Measurements from ENCODE around the gene HORMAD1. TPM values are rescaled to one million over a fixed set of nuclear protein-coding genes. Genes with fewer than 3 reads are reported as not detected.
A peak's percentile ranks its signal among the peaks of the same experiment; 100 is the strongest.
"Not testable (repeated sequence)": the region's sequence is repeated elsewhere in the genome, so short reads cannot be mapped to it uniquely, and the experiment has no call there.

The HORMAD1 gene
- total RNA-seq, 2 donors from 2014 or later: not detected

DNA sequence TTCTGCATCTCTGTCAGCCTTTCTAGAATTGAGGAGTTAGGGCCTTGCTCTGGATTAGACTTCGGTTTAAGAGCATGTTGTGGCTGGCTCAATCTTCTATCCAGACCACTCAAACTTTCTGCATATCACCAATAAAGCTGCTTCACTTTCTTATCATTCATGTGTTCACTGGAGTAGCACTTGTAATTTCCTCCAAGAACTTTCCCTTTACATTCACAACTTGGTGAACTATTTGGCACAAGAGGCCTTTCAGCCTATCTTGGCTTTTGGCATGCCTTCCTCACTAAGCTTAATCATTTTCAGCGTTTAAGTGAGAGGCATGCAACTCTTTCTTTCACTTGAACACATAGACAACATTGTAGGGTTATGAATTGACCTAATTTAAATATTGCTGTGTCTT lies 3.6 kb upstream of the HORMAD1 start:
- no peaks in the 10 kb centered on the region for H3K36me3 Mint-ChIP-seq (ENCODE audit: low read depth)
- ATAC-seq (replicated peaks): no peak
- no peak overlapping the region for H3K4me3 Mint-ChIP-seq
- no peaks in the 10 kb centered on the region for H3K9me3 Mint-ChIP-seq
- H3K27me3 Mint-ChIP-seq: no peaks in the 10 kb centered on the region
- no peak overlapping the region for H3K27ac Mint-ChIP-seq
- no peaks in the 10 kb centered on the region for H3K4me1 Mint-ChIP-seq

DNA sequence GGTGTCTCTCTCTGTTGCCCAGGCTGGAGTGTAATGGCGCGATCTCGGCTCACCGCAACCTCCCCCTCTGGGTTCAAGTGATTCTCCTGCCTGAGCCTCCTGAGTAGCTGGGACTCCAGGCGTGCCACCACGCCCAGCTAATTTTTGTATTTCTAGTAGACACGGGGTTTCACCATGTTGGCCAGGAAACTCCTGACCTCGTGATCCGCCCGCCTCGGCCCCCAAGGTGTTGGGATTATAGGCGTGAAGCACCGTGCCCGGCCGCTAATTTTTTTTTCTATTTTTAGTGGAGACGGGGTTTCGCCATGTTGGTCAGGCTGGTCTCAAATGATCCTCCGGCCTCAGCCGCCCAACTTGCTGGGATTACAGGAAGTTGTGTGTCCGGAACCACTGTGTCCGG lies 597 bp downstream of the HORMAD1 start:
- no peak for ATAC-seq (replicated peaks)
- H3K36me3 Mint-ChIP-seq (ENCODE audit: low read depth): no peaks in the 10 kb centered on the region
- H3K27ac Mint-ChIP-seq: no peak overlapping the region
- no peaks in the 10 kb centered on the region for H3K27me3 Mint-ChIP-seq
- H3K4me1 Mint-ChIP-seq: no peaks in the 10 kb centered on the region
- H3K9me3 Mint-ChIP-seq: no peaks in the 10 kb centered on the region
- no peak overlapping the region for H3K4me3 Mint-ChIP-seq

DNA sequence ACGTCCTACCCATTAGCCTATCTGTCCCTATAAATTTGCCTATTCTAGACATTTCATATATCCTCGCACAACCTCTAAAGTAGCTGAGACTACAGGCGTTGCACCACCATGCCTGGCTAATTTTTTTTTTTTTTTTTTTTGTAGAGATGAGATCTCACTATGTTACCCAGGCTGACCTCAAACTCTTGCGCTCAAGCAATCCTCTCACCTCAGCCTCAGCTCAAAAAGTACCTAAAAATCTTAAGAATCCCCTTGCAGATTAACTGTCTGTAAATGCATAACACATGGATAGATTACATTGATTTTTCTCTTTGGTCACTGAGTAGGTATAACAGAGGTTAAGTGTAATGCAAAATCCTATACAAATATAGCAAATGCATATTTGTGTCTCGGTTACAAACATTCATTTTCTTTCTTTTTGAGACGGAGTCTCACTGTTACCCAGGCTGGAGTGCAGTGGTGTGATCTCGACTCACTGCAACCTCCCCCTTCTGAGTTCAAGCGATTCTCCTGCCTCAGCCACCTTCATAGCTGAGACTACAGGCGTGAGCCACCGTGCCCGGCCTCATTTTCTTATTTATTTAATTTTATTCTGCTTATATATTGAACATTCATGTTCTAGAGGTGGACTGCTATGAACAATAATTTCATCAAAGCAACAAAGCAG lies 2.3 kb downstream of the HORMAD1 start:
- no peaks in the 10 kb centered on the region for H3K36me3 Mint-ChIP-seq (ENCODE audit: low read depth)
- no peaks in the 10 kb centered on the region for H3K4me1 Mint-ChIP-seq

DNA sequence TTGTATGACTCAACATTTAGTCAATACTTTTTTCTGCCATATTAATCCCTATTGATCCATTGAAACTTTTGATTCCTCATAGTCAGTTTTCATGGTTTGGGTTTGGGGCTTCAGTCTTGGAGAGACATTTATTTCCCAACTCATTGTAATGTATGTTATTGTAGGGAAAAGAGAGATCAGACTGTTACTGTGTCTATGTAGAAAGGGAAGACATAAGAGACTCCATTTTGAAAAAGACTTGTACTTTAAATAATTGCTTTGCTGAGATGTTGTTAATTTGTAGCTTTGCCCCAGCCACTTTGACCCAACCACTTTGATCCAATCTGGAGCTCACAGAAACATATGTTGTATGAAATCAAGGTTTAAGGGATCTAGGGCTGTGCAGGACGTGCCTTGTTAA lies 11.7 kb downstream of the HORMAD1 start:
- H3K36me3 Mint-ChIP-seq (ENCODE audit: low read depth); H3K9me3 Mint-ChIP-seq; H3K27ac Mint-ChIP-seq; H3K4me3 Mint-ChIP-seq; ATAC-seq (replicated peaks); H3K4me1 Mint-ChIP-seq; H3K27me3 Mint-ChIP-seq: not testable (repeated sequence)

More for the DNA sequence above, 2.3 kb downstream of the HORMAD1 start:
- Mint-ChIP-seq H3K9me3 (no peaks in the 10 kb centered on the region), H3K27ac (no peak overlapping the region), H3K27me3 (no peaks in the 10 kb centered on the region), H3K4me3 (no peak overlapping the region)
- no peak for ATAC-seq (replicated peaks)

DNA sequence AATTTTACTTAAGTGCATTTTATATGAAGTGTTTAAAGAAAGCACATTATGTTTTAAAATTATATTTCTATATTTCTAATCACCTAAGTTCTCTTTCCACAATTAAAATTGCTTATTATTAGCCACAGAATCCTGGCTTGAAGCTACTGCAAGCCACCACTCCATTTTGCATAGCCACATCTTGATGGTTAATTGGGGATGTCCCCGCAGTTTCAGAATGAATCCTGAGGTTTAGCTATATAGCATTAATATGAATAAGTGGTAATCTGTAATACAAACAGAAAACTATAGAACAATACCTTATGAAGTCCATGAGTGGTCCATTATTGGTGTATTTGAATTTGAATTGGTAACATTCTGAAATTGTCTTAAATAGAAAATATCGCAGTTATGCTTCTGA lies 12.1 kb downstream of the HORMAD1 start:
- Mint-ChIP-seq H3K4me1 (no peaks in the 10 kb centered on the region), H3K4me3 (no peak overlapping the region), H3K36me3 (ENCODE audit: low read depth) (no peaks in the 10 kb centered on the region), H3K27ac (no peak overlapping the region), H3K27me3 (no peaks in the 10 kb centered on the region), H3K9me3 (no peaks in the 10 kb centered on the region)
- peak; percentile 97 for ATAC-seq (replicated peaks)

DNA sequence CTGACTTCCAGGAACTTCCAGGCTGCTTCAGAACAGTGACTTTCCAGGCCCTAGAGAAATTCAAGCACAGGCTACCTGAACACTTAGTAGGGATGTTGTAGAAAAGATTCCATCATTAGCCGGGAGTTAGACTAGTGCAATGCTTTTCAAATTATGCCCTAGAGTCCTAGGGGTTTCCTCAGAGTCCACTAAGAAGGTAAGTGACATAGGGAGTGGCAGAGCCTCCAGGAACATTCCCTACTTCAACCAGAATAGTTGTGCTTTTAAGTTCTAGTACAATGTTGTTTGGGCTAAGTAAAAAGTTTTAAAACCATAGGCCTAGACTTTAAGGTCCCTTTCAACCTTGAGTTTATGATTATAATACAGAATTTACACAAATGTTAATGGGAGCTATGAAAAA lies 14.6 kb downstream of the HORMAD1 start:
- H3K9me3 Mint-ChIP-seq: no peaks in the 10 kb centered on the region
- no peak for ATAC-seq (replicated peaks)
- no peaks in the 10 kb centered on the region for H3K27me3 Mint-ChIP-seq
- no peaks in the 10 kb centered on the region for H3K36me3 Mint-ChIP-seq (ENCODE audit: low read depth)
- no peak overlapping the region for H3K27ac Mint-ChIP-seq
- H3K4me3 Mint-ChIP-seq: no peak overlapping the region
- no peaks in the 10 kb centered on the region for H3K4me1 Mint-ChIP-seq

DNA sequence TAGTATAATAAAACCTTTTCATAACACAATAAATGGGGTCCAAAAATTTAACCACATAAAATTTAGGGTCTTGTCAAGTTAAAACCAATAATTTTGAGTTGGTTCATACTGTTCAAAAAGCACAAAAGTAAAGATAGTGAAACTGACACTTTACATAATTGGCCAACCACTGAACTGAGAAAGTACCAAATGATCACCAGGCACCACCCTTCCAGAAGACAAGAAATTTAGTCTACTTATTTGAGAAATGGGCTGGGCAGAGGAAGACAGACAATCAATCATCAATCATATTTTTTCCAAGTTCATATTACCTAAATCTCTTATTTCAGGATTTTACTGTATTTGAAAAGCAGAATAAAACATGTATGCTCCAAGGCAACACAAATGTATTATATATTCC lies 17.3 kb downstream of the HORMAD1 start:
- Mint-ChIP-seq H3K9me3 (no peaks in the 10 kb centered on the region), H3K27me3 (peaks cover 4% of the 10 kb centered on the region), H3K27ac (no peak overlapping the region), H3K4me3 (no peak overlapping the region), H3K4me1 (no peaks in the 10 kb centered on the region), H3K36me3 (ENCODE audit: low read depth) (no peaks in the 10 kb centered on the region)
- ATAC-seq (replicated peaks): no peak

DNA sequence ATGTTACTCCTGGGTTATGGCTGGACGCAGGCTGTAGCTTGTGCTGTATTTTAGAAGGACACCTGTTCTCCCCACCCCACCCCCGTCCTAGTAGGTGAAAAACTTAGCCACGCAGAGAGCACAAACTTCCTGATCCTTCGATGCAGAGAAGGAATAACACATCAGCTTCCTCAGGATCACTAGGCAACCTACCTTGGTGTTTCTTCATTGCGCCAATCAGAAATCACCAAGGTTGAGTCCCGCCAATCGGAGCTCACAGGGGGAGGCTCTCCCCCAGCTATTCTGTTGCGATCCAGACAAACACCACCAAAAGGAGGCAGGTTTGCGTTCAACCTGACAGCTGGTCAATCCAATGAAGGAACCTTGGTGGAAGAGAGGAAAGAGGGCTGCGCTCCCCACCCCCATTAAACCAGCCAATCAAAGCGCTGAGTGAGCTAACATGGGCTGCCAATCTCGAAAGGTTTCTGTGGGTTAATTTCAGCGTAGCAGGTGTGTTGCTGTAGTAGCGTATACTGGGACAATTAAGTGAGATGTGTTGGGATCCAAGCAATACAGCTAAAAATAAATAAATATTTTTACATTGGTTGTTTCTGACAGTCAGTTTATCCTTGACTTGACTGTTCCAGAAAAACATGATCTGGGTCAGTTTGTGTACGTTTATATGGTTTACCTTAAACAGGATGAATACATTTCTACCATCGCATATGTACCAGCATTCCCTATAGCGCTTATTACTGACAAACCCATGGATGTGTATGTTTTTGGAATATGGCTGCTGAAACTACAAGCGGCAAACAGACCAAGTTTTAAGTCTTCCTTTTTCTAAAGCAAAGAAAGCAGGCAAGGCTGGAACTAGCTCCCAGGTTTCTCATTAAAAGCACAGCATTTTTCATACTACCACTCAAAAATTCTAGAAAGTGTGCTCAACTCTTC lies 23.4 kb downstream of the HORMAD1 start, which contains the start of gene GOLPH3L:
TSS of gene GOLPH3L (minus strand) at position 160 of the 933 bp plus-strand sequence. CDS start 2,316 bp downstream, outside the sequence.
- H3K27me3 Mint-ChIP-seq: peaks cover 4% of the 10 kb centered on the region
- ATAC-seq (replicated peaks): peak; percentile 100
- peaks cover 6% of the 10 kb centered on the region for H3K4me1 Mint-ChIP-seq
- no peaks in the 10 kb centered on the region for H3K9me3 Mint-ChIP-seq
- H3K27ac Mint-ChIP-seq: peak within 1 kb of the TSS; percentile 92
- peaks cover 34% of the 10 kb centered on the region for H3K36me3 Mint-ChIP-seq (ENCODE audit: low read depth)
- peak within 1 kb of the TSS; percentile 89 for H3K4me3 Mint-ChIP-seq

DNA sequence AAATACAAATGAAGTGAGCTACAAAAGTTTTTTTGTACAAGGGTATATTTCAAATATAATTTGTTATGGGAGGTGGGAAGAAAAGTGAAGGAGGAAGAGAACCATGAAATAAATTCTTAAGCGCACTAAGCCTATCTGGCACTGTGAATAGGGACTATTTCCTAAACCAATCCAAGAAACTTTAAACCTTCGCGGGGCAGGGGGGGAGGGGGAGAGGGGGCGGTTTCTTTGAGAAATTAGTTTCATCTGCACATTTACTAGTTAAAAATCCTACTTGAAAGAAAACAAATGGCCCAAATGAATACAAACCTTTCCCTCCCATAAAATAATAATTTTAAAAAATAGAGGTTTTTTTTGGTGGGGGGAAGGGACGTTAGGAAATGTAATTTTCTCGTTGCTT lies 24.1 kb downstream of the HORMAD1 start:
- Mint-ChIP-seq H3K4me1 (peaks cover 6% of the 10 kb centered on the region), H3K27me3 (peaks cover 4% of the 10 kb centered on the region), H3K9me3 (no peaks in the 10 kb centered on the region), H3K4me3 (peak overlapping the region; percentile 89), H3K27ac (peak overlapping the region; percentile 92), H3K36me3 (ENCODE audit: low read depth) (peaks cover 41% of the 10 kb centered on the region)
- ATAC-seq (replicated peaks): no peak

DNA sequence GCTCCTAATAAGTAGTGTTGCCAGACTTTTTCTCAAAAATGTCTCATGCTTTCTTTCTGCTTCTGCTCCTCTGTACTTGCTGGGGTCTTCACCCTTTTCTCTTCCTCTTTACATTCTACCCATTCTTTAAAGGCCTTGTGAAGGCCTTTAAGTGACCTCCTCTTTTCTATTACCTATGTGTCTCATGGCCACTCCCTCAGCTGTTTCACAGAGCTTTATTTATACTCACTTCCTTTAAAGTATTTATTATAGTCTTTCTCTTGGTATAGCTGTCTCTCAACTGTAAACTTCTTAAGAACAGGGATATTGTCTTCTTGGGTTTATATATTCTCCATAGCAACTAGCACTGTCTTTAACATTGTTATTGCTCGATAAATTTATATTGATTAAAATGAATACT lies 24.5 kb downstream of the HORMAD1 start:
- peaks cover 4% of the 10 kb centered on the region for H3K27me3 Mint-ChIP-seq
- H3K9me3 Mint-ChIP-seq: no peaks in the 10 kb centered on the region
- peaks cover 6% of the 10 kb centered on the region for H3K4me1 Mint-ChIP-seq
- H3K27ac Mint-ChIP-seq: peak overlapping the region; percentile 92
- peak overlapping the region; percentile 89 for H3K4me3 Mint-ChIP-seq
- no peak for ATAC-seq (replicated peaks)
- peaks cover 45% of the 10 kb centered on the region for H3K36me3 Mint-ChIP-seq (ENCODE audit: low read depth)

DNA sequence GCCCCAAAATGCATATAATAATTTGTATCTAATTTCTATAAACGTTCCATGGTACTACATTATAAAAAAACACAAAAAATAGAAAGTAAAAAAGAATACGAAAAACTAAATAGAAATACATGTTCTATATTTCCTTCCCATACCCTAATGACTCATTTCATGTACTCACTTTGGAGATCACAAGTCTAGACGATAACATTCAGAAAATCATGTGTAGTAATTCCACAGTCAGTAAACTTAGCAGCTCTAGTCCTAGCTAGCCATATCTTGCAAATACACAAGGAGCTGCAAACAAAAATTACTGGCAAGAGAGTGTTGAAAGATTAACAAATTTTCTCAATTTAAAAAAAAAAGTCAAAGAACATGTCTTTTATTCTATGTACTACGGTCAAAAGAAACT lies 25.1 kb downstream of the HORMAD1 start:
- H3K4me1 Mint-ChIP-seq: peaks cover 8% of the 10 kb centered on the region
- no peak overlapping the region for H3K27ac Mint-ChIP-seq
- no peak for ATAC-seq (replicated peaks)
- peaks cover 3% of the 10 kb centered on the region for H3K27me3 Mint-ChIP-seq
- H3K4me3 Mint-ChIP-seq: peak overlapping the region; percentile 89
- H3K9me3 Mint-ChIP-seq: no peaks in the 10 kb centered on the region
- H3K36me3 Mint-ChIP-seq (ENCODE audit: low read depth): peaks cover 50% of the 10 kb centered on the region

DNA sequence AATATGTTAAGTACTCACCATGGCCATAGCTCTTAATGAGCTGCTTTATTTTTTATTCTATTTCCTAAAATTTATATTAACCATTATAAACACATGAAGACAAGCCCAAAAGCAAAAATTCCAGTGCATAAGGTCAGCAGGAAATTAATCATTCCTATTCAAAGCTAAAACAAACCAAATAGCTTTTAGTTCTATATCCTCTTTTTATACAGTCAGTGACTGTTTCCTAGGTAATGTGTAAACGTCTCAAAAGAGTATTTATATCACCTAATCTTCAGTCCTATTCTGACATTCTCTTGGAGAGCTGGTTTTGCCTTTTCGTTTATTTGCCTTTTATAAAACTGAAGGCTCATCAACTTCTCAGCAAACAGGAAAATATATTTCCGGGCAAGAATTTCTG lies 28.0 kb downstream of the HORMAD1 start:
- Mint-ChIP-seq H3K4me3 (no peak overlapping the region), H3K27me3 (no peaks in the 10 kb centered on the region), H3K4me1 (peaks cover 15% of the 10 kb centered on the region), H3K9me3 (no peaks in the 10 kb centered on the region), H3K36me3 (ENCODE audit: low read depth) (peaks cover 68% of the 10 kb centered on the region), H3K27ac (no peak overlapping the region)
- ATAC-seq (replicated peaks): no peak

DNA sequence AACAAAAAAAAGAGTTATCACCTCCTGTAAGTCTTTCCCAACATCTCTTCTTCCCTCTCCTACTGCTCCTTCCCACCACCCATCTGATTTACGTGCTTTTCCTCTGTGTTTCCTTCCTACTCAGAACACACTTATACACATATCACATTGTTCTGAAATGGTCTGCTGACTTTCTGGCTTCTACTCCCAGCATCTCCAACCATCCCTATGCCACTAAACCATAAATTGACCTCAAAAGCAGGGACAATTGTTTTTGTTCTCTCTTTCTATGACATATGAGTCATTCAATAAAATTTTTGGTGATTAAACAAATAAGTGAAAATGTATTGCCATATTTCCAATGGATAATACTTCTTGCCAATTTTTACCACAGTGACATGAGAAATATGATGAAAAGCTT lies 31.9 kb downstream of the HORMAD1 start:
- ATAC-seq (replicated peaks): no peak
- H3K9me3 Mint-ChIP-seq: no peaks in the 10 kb centered on the region
- H3K36me3 Mint-ChIP-seq (ENCODE audit: low read depth): peaks cover 60% of the 10 kb centered on the region
- no peaks in the 10 kb centered on the region for H3K27me3 Mint-ChIP-seq
- no peak overlapping the region for H3K4me3 Mint-ChIP-seq
- peak overlapping the region; percentile 19 for H3K27ac Mint-ChIP-seq
- H3K4me1 Mint-ChIP-seq: peaks cover 9% of the 10 kb centered on the region

DNA sequence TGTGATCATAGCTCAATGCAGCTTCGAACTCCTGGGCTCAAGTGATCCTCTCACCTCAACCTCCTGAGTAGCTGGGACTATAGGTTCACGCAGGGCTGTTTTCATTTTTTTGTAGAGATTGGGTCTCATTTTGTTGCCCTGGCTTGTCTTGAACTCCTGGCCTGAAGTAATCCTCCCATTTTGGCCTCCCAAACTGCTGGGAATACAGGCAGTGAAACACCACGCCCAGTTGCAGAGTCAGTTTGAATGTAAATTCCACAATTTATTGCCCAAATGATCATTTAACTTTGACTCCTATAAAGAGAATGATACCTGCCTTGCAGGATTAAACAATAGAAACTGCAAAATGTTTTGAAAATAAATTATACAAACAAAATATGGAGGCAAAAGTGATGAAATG lies 34.4 kb downstream of the HORMAD1 start:
- Mint-ChIP-seq H3K36me3 (ENCODE audit: low read depth) (peaks cover 52% of the 10 kb centered on the region), H3K4me1 (peaks cover 9% of the 10 kb centered on the region), H3K27ac (no peak overlapping the region), H3K4me3 (no peak overlapping the region), H3K9me3 (no peaks in the 10 kb centered on the region), H3K27me3 (no peaks in the 10 kb centered on the region)
- ATAC-seq (replicated peaks): no peak

DNA sequence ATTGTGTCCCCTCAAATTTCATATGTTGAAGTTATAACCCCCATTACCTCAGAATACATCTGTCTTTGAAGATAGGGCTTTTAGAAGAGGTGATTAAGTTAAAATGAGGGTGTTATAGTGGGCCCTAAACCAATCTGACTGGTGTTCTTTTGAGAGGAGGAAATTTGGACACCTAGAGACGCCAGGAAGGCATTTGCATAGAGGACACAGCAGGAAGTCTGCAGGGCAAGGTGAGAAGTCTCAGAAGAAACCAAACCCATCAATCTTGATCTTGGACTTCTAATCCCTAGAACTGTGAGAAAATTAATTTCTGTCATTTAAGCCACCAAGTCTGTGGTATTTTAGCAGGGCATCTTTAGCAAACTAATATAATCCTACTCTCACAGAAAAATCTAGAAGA lies 36.8 kb downstream of the HORMAD1 start:
- H3K36me3 Mint-ChIP-seq (ENCODE audit: low read depth): peaks cover 45% of the 10 kb centered on the region
- no peak overlapping the region for H3K4me3 Mint-ChIP-seq
- peaks cover 3% of the 10 kb centered on the region for H3K4me1 Mint-ChIP-seq
- no peaks in the 10 kb centered on the region for H3K27me3 Mint-ChIP-seq
- peak overlapping the region; percentile 14 for H3K27ac Mint-ChIP-seq
- no peaks in the 10 kb centered on the region for H3K9me3 Mint-ChIP-seq
- no peak for ATAC-seq (replicated peaks)
